ENCODE results near the gene NAP1L5.

Gene NAP1L5

DNA sequence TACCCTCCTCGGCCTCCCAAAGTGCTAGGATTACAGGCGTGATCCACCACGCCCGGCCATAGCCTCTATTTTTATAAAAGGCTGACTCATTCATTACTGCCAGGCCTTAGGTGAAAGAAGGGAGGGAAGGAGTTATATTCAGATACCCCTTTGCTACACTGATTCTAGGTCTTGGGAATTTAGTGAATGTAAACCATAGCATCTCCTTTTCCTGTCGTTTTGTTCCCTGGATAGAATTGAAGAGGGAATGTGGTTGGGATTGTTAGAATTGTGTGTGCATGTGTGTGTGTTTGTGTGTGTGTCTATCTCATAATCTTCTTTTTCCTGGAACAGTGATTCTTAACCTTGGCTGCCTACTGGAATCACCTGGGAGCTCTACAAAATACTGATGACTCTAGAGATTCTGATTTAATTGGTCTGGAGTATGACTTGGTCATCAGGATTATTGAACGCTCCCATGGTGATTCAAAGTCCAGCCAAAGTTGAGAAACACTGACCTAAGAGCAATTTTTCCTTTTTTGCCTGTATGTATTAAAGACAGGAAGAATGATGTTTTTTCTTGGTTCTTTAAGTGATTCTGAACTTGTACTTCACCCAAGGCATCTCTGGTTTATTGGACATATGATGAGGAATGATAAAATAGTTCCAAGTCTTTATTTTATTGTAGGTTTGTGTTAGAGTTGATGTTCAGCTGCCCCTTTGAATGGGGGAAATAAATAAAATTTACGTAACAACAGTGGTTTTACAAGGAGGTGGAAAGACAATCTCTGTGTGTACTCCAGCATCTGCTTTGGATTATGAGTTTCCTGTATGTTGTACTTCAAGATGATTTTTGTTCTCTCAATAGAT lies 37.0 kb downstream of the NAP1L5 start:
- H3K4me3 ChIP-seq (ENCODE audit: control insufficient read depth, low read depth, low read length): no peak overlapping the region
- TF ChIP-seq, protein P1, sequence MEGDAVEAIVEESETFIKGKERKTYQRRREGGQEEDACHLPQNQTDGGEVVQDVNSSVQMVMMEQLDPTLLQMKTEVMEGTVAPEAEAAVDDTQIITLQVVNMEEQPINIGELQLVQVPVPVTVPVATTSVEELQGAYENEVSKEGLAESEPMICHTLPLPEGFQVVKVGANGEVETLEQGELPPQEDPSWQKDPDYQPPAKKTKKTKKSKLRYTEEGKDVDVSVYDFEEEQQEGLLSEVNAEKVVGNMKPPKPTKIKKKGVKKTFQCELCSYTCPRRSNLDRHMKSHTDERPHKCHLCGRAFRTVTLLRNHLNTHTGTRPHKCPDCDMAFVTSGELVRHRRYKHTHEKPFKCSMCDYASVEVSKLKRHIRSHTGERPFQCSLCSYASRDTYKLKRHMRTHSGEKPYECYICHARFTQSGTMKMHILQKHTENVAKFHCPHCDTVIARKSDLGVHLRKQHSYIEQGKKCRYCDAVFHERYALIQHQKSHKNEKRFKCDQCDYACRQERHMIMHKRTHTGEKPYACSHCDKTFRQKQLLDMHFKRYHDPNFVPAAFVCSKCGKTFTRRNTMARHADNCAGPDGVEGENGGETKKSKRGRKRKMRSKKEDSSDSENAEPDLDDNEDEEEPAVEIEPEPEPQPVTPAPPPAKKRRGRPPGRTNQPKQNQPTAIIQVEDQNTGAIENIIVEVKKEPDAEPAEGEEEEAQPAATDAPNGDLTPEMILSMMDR (conservative IDR thresholded peaks at IDR 0.05; ENCODE audit: control insufficient read depth, insufficient read depth, low read depth, low read length): no peak
- DNase-seq (ENCODE audit: low read depth): peak; percentile 95

DNA sequence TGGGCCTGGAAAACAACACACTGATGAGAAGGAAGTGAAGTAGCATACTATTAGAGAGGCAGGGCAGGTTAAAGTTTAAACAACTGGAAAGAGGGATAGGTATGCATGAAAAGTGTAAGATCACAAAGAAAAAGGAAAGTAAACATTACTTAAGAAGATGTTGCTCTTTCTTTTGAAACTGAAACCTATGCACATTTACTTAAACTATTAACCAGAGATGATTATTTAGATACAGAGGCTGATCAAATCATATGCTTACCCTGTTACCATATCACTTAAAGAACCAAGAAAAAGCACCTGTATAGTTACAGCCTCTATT lies 37.8 kb downstream of the NAP1L5 start:
- TF ChIP-seq, protein P1 (conservative IDR thresholded peaks at IDR 0.05; ENCODE audit: control insufficient read depth, insufficient read depth, low read depth, low read length): no peak
- no peak for DNase-seq (ENCODE audit: low read depth)
- H3K4me3 ChIP-seq (ENCODE audit: control insufficient read depth, low read depth, low read length): no peak overlapping the region

DNA sequence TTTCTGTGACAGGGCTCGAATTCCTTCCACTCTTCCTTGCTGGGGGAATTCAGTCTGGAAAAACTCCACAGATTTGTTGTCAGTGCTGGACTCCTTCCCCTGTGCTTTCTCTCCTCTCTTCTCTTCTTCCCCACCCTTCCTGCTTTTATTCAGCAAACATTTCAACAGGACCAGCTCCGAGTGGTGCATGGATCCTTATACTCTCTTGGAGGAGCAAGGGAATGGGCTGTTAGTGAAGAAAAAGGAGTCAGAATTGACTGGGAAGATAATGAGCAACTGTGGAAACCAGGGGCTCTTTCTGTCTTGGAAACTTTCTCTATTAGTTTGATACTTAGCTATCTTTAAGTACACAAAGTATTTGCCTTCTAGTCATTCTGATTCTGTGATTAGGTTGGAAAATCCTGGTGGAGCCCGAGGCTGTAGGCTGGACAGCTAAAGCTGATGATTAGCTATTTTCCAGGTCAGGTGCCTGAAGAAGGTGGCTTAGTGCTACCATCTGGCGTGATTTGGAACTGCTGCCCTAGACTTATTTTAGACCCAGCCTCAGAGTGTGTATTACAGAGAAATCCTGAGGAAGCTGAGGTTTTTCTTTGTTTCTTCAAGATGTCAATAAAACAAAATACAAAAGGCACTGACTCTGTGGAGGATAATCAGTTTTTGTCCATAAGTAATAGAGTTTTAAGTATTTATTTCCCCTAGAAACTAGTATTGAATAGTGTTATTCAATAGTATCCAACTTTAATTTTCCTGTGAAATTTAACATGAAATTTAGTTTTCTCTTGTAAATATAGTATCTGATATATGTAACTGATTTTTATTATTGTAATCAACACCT lies 38.4 kb downstream of the NAP1L5 start:
- DNase-seq (ENCODE audit: low read depth): peak; percentile 86
- no peak overlapping the region for H3K4me3 ChIP-seq (ENCODE audit: control insufficient read depth, low read depth, low read length)
- TF ChIP-seq, protein P1 (conservative IDR thresholded peaks at IDR 0.05; ENCODE audit: control insufficient read depth, insufficient read depth, low read depth, low read length): peak; percentile 87

DNA sequence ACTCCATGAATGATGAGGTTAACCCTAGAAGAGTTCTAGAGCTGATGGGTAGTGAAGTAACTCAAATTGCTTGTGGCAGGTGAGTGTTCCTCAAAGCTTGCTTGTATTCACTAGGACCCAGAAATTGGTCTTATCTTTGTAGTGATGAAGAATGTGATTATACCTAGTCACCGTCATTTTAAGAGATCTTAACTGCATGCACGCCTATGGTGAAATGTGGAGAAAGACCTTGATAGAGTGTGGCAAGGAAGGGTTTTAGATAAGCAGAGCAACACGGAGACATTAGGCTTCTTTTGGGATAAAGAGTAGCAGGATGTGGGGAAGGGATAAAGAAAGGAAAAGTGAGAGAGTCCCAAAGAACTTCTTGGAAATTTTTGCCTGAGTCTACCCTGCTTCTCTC lies 42.4 kb downstream of the NAP1L5 start:
- H3K4me3 ChIP-seq (ENCODE audit: control insufficient read depth, low read depth, low read length): no peak overlapping the region
- DNase-seq (ENCODE audit: low read depth): no peak
- TF ChIP-seq, protein P1 (conservative IDR thresholded peaks at IDR 0.05; ENCODE audit: control insufficient read depth, insufficient read depth, low read depth, low read length): no peak

DNA sequence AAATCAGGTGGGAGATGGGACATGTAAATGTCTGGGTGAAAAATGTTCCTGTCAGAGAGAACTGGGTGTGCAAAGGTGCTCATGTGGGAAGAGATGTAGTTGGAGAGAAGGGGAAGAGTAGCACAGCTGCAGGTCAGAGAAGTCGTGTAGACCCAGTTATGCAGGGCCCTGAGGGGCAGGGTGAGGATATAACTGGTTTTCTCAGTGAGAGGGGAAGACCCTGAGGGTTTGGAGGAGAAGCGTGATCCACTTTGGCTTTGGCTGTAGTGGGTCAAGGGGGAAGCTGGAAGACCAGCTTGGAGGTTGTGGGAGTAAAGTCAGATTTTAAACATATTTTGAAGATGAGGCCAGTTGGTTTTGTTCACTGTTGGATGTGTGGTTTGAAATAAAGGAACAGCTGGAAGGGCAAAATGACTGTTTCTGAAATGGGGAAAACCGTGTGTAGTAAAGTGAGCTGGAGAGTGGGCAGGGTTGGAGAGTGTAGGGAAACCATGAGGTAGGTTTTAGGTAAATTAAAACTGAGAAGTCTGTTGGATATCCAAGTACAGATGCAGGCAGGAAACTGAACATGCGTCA lies 44.2 kb downstream of the NAP1L5 start:
- no peak overlapping the region for H3K4me3 ChIP-seq (ENCODE audit: control insufficient read depth, low read depth, low read length)
- TF ChIP-seq, protein P1 (conservative IDR thresholded peaks at IDR 0.05; ENCODE audit: control insufficient read depth, insufficient read depth, low read depth, low read length): no peak
- no peak for DNase-seq (ENCODE audit: low read depth)

DNA sequence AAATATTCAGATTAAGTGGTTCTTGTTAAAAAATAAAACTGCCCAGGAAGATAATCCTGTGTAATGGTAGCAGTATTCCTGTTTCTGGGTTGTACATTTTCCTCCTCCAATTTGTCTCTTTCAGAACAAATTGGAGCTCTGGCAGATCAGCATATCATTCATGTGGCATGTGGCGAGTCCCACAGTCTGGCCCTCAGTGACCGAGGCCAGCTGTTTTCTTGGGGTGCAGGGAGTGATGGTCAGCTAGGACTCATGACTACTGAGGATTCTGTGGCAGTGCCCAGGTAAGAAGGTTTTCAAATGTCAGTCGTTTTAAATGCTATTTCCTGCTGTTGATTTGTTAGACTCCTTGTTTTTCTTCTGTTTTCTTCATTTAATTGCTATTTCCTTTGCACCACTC lies 47.9 kb downstream of the NAP1L5 start:
- no peak for DNase-seq (ENCODE audit: low read depth)
- no peak overlapping the region for H3K4me3 ChIP-seq (ENCODE audit: control insufficient read depth, low read depth, low read length)
- TF ChIP-seq, protein P1 (conservative IDR thresholded peaks at IDR 0.05; ENCODE audit: control insufficient read depth, insufficient read depth, low read depth, low read length): no peak

Data from fibroblast of mammary gland (primary cell).